HUES6 (cell line): ENCODE data around the gene RNF133.

Experiments
- H3K27ac ChIP-seq: 2 replicates; pipeline ENCODE4 v1.7.0; 2013; ENCODE audit warnings: low read depth, mild to moderate bottlenecking, low read length, inconsistent platforms
- H3K27me3 ChIP-seq: 2 replicates; pipeline ENCODE4 v1.6.1; 2013; ENCODE audit warnings: low read length; ENCODE audit not compliant: control insufficient read depth, insufficient read depth
- H3K36me3 ChIP-seq: 2 replicates; pipeline ENCODE4 v1.6.1; 2013; ENCODE audit warnings: low read length; ENCODE audit not compliant: control insufficient read depth, insufficient read depth
- H3K4me1 ChIP-seq: 2 replicates; pipeline ENCODE4 v1.6.1; 2013; ENCODE audit warnings: low read length; ENCODE audit not compliant: control insufficient read depth, insufficient read depth
- H3K4me3 ChIP-seq: 2 replicates; pipeline ENCODE4 v1.5.1; 2013; ENCODE audit warnings: low read depth, low read length
- H3K9ac ChIP-seq: one replicate; pipeline ENCODE4 v1.6.1; 2013; ENCODE audit warnings: mild to moderate bottlenecking, low read length
- H3K9me3 ChIP-seq: 2 replicates; pipeline ENCODE4 v1.6.1; 2013; ENCODE audit warnings: low read depth, low read length; ENCODE audit not compliant: control insufficient read depth, insufficient read depth

Gene RNF133

GRCh38 chr7:122699017-122699416, at the start of gene RNF133:
Gene RNF133 (minus strand): TSS chr7:122699117. CDS start chr7:122698918, 199 bp downstream.
- H3K27ac ChIP-seq: no peak within 1 kb of the TSS
- no peaks in the 10 kb centered on the region for H3K36me3 ChIP-seq
- H3K4me3 ChIP-seq: no peak within 1 kb of the TSS
- no peak within 1 kb of the TSS for H3K9ac ChIP-seq
- H3K4me1 ChIP-seq: no peaks in the 10 kb centered on the region
- no peaks in the 10 kb centered on the region for H3K27me3 ChIP-seq
- no peaks in the 10 kb centered on the region for H3K9me3 ChIP-seq

GRCh38 chr7:122748195-122748594, 49.3 kb upstream of the RNF133 start:
- no peaks in the 10 kb centered on the region for H3K36me3 ChIP-seq
- H3K4me1 ChIP-seq: peaks cover 22% of the 10 kb centered on the region; the same call in 1 of the 2 replicates
- no peak overlapping the region for H3K4me3 ChIP-seq

GRCh38 chr7:122746948-122747347, 48.0 kb upstream of the RNF133 start:
- Histone ChIP-seq H3K9me3 (no peaks in the 10 kb centered on the region), H3K9ac (no peak overlapping the region), H3K27ac (no peak overlapping the region), H3K27me3 (no peaks in the 10 kb centered on the region), H3K4me3 (no peak overlapping the region), H3K4me1 (peaks cover 22% of the 10 kb centered on the region; the same call in 1 of the 2 replicates), H3K36me3 (no peaks in the 10 kb centered on the region)

More at GRCh38 chr7:122748195-122748594, 49.3 kb upstream of the RNF133 start:
- Histone ChIP-seq H3K27ac (no peak overlapping the region), H3K27me3 (no peaks in the 10 kb centered on the region), H3K9me3 (no peaks in the 10 kb centered on the region), H3K9ac (no peak overlapping the region)

DNA sequence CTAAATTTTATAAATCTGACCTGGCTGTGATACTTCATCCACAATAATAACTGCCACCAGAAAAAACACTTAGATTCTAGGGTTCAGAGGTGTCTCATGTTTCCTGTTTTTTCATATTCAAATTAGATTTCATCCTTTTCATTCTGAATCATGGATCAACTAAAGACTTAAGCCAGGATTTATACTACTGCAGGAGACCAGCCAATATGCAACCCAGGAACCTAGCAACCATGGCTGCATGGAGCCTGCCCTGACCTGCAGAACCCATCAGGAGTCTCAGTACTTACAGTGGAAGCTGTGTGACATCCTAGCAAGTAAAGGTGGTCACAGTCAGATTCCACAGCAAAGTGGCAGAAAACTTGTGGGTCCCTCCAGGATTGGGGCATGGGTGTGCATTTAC, 44.3 kb upstream of the RNF133 start:
- H3K9me3 ChIP-seq: no peaks in the 10 kb centered on the region
- H3K4me1 ChIP-seq: peaks cover 24% of the 10 kb centered on the region; the same call in 1 of the 2 replicates
- no peak overlapping the region for H3K27ac ChIP-seq
- H3K4me3 ChIP-seq: no peak overlapping the region
- no peaks in the 10 kb centered on the region for H3K36me3 ChIP-seq
- H3K27me3 ChIP-seq: no peaks in the 10 kb centered on the region
- no peak overlapping the region for H3K9ac ChIP-seq

- Histone ChIP-seq H3K9me3 (no peaks in the 10 kb centered on the region), H3K4me3 (no peak overlapping the region), H3K27ac (peak overlapping the region; percentile 35; the same call in 1 of the 2 replicates), H3K9ac (no peak overlapping the region), H3K4me1 (peaks cover 50% of the 10 kb centered on the region), H3K36me3 (no peaks in the 10 kb centered on the region), H3K27me3 (no peaks in the 10 kb centered on the region)
Measured at GRCh38 chr7:122738947-122739346, 40.0 kb upstream of the RNF133 start.

- peak overlapping the region; percentile 62; the same call in 1 of the 2 replicates for H3K27ac ChIP-seq
- H3K9ac ChIP-seq: no peak overlapping the region
- peak overlapping the region; percentile 12; the same call in 1 of the 2 replicates for H3K4me3 ChIP-seq
- H3K4me1 ChIP-seq: peaks cover 50% of the 10 kb centered on the region
- H3K36me3 ChIP-seq: no peaks in the 10 kb centered on the region
- no peaks in the 10 kb centered on the region; the same call in 1 of the 2 replicates for H3K9me3 ChIP-seq
- H3K27me3 ChIP-seq: no peaks in the 10 kb centered on the region
Measured at GRCh38 chr7:122736183-122736582, 37.3 kb upstream of the RNF133 start.

GRCh38 chr7:122727759-122728158, 28.8 kb upstream of the RNF133 start:
- Histone ChIP-seq H3K9me3 (no peaks in the 10 kb centered on the region), H3K4me3 (no peak overlapping the region), H3K4me1 (no peaks in the 10 kb centered on the region), H3K9ac (no peak overlapping the region), H3K27me3 (no peaks in the 10 kb centered on the region), H3K36me3 (no peaks in the 10 kb centered on the region), H3K27ac (no peak overlapping the region)

DNA sequence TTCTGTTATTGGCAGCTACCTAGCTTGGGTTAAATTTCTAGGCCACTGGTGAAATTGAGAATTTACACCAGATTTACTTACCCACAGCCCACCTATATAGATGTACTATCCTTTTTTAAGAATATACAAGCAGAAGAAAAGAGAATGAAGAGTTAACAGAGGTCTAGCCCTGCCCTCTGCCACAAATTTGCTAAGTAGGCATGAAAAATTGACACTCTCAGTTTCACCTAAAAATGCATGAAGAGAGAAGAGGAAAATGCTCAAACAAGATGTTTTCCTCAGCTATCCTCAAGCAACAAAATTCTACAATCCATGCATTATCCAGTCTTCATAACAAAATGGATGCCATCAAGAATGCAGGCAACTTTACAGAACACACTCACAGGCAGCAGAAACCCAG, 28.4 kb upstream of the RNF133 start:
- Histone ChIP-seq H3K4me1 (no peaks in the 10 kb centered on the region), H3K9ac (no peak overlapping the region), H3K9me3 (no peaks in the 10 kb centered on the region), H3K27ac (no peak overlapping the region), H3K27me3 (no peaks in the 10 kb centered on the region), H3K36me3 (no peaks in the 10 kb centered on the region), H3K4me3 (no peak overlapping the region)

- Histone ChIP-seq H3K27me3 (no peaks in the 10 kb centered on the region), H3K36me3 (no peaks in the 10 kb centered on the region), H3K9me3 (no peaks in the 10 kb centered on the region), H3K27ac (no peak overlapping the region), H3K4me1 (no peaks in the 10 kb centered on the region), H3K4me3 (no peak overlapping the region), H3K9ac (no peak overlapping the region)
Measured at GRCh38 chr7:122726881-122727280, 28.0 kb upstream of the RNF133 start.

GRCh38 chr7:122724366-122724765, 25.4 kb upstream of the RNF133 start:
- Histone ChIP-seq H3K9ac (no peak overlapping the region), H3K4me3 (no peak overlapping the region), H3K27me3 (no peaks in the 10 kb centered on the region)

DNA sequence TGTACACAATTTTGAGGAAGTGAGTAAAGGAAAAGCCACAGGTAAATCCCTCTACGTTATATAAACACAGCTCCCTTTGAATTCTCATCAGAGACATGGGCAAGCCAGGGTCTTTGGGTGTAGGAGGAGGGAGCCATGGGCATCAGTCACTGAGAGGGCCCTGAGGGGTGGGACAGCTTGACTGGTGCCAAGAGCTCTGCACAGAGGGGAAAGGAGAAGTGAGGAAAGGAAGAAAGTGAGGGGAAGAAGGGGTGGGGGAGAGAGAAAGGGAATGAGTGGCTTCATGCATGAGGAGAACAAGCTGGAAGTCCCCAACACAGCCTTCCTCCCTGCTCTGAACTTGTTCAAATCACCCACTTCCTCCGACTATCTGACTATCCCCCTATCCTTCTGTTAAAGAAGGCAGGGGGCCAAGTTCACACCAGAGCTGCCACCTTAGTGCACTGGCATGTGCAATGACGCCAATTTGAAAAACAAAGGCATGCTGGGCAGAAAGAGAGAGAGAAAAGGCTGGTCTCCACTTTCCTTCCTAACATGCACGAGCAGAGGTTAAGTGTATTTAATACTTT, 20.2 kb upstream of the RNF133 start:
- H3K27ac ChIP-seq: no peak overlapping the region
- no peak overlapping the region for H3K4me3 ChIP-seq
- H3K9me3 ChIP-seq: no peaks in the 10 kb centered on the region
- no peaks in the 10 kb centered on the region for H3K36me3 ChIP-seq
- no peak overlapping the region for H3K9ac ChIP-seq
- peaks cover 9% of the 10 kb centered on the region for H3K4me1 ChIP-seq
- no peaks in the 10 kb centered on the region for H3K27me3 ChIP-seq

More at GRCh38 chr7:122724366-122724765, 25.4 kb upstream of the RNF133 start:
- H3K27ac ChIP-seq: no peak overlapping the region
- H3K9me3 ChIP-seq: no peaks in the 10 kb centered on the region
- H3K36me3 ChIP-seq: no peaks in the 10 kb centered on the region
- H3K4me1 ChIP-seq: peaks cover 2% of the 10 kb centered on the region
